DMS153 (cell line): ENCODE results near the gene TRIM69.
"Not testable (repeated sequence)": the region's sequence is repeated elsewhere in the genome, so short reads cannot be mapped to it uniquely, and the experiment has no call there.

Experiments used
- DNase-seq: peaks from one replicate; lab custom pipeline; 2025; lab: John Stamatoyannopoulos, UW

TRIM69 gene

GRCh38 chr15:44743454-44743853 is 7.1 kb downstream of the TRIM69 start:
- DNase-seq = not testable (repeated sequence)

- no peak for DNase-seq
Measured at GRCh38 chr15:44753345-44753744, 17.0 kb downstream of the TRIM69 start.

GRCh38 chr15:44763187-44763586 is 26.9 kb downstream of the TRIM69 start:
- no peak for DNase-seq

- DNase-seq = no peak
Measured at GRCh38 chr15:44763848-44764247, 27.5 kb downstream of the TRIM69 start.

- no peak for DNase-seq
Measured at GRCh38 chr15:44765036-44765435, 28.7 kb downstream of the TRIM69 start.

- no peak for DNase-seq
Measured at GRCh38 chr15:44769521-44769920, 33.2 kb downstream of the TRIM69 start.

- DNase-seq = not testable (repeated sequence)
Measured at GRCh38 chr15:44770715-44771114, 34.4 kb downstream of the TRIM69 start.

GRCh38 chr15:44775953-44776352 is 39.6 kb downstream of the TRIM69 start:
- no peak for DNase-seq

- DNase-seq = no peak
Measured at GRCh38 chr15:44779761-44780160, 43.4 kb downstream of the TRIM69 start.

GRCh38 chr15:44780608-44781007 is 44.3 kb downstream of the TRIM69 start:
- DNase-seq = no peak

GRCh38 chr15:44781128-44781810 is 44.9 kb downstream of the TRIM69 start:
- DNase-seq = no peak

GRCh38 chr15:44782516-44782915 is 46.2 kb downstream of the TRIM69 start:
- DNase-seq = no peak

- DNase-seq = not testable (repeated sequence)
Measured at GRCh38 chr15:44784918-44785274, 48.6 kb downstream of the TRIM69 start.

GRCh38 chr15:44788748-44789147 is 52.4 kb downstream of the TRIM69 start:
- no peak for DNase-seq

GRCh38 chr15:44790215-44790614 is 53.9 kb downstream of the TRIM69 start:
- DNase-seq = no peak

- DNase-seq = no peak
Measured at GRCh38 chr15:44790656-44791055, 54.3 kb downstream of the TRIM69 start.

- DNase-seq = no peak
Measured at GRCh38 chr15:44792715-44793114, 56.4 kb downstream of the TRIM69 start.

GRCh38 chr15:44794072-44794471 is 57.7 kb downstream of the TRIM69 start:
- no peak for DNase-seq

- DNase-seq = no peak
Measured at GRCh38 chr15:44796508-44796907, 60.2 kb downstream of the TRIM69 start.

- DNase-seq = no peak
Measured at GRCh38 chr15:44798826-44799225, 62.5 kb downstream of the TRIM69 start.

- no peak for DNase-seq
Measured at GRCh38 chr15:44801364-44801763, 65.0 kb downstream of the TRIM69 start.

GRCh38 chr15:44801797-44802196 is 65.5 kb downstream of the TRIM69 start:
- no peak for DNase-seq

GRCh38 chr15:44802336-44802735 is 66.0 kb downstream of the TRIM69 start:
- DNase-seq = no peak

GRCh38 chr15:44804298-44805046 is 68.1 kb downstream of the TRIM69 start:
- DNase-seq = no peak
